Liver (tissue), 9 donors: ENCODE results near the gene PAIP1. TPM values are rescaled to one million over a fixed set of nuclear protein-coding genes. Genes with fewer than 3 reads are reported as not detected.

Experiments
- DNase-seq: peaks from one replicate; pipeline ENCODE4 v3.0.0-alpha.2; 2017; ENCODE audit warnings: low spot score
- H3K27ac ChIP-seq, 2 donors: one replicate each; pipeline ENCODE4 v1.7.0; 2013; ENCODE audit warnings: inconsistent platforms in 2 of 2, low read length in 2 of 2, control low read depth in 1 of 2, low read depth in 1 of 2, mild to moderate bottlenecking in 1 of 2
- H3K27me3 ChIP-seq, 4 donors: one replicate each; pipeline versions ENCODE4 v1.6.1 to v1.7.0; 2013; ENCODE audit warnings: low read length in 3 of 4, inconsistent platforms in 1 of 4, mild to moderate bottlenecking in 1 of 4, moderate library complexity in 1 of 4; ENCODE audit not compliant: control insufficient read depth in 4 of 4, insufficient read depth in 4 of 4
- H3K36me3 ChIP-seq, 4 donors: one replicate each; pipeline versions ENCODE4 v1.6.1 to v1.7.0; 2013; ENCODE audit warnings: low read length in 3 of 4, mild to moderate bottlenecking in 3 of 4, low read depth in 1 of 4, moderate library complexity in 1 of 4; ENCODE audit not compliant: control insufficient read depth in 4 of 4, insufficient read depth in 3 of 4
- H3K4me1 ChIP-seq, 4 donors: one replicate each; pipeline versions ENCODE4 v1.6.1 to v1.7.0; 2013; ENCODE audit warnings: low read length in 3 of 4, mild to moderate bottlenecking in 3 of 4, moderate library complexity in 1 of 4; ENCODE audit not compliant: control insufficient read depth in 4 of 4, insufficient read depth in 4 of 4
- H3K4me3 ChIP-seq, 3 donors: one replicate each; pipeline versions ENCODE4 v1.6.1 to v1.7.0; 2013; ENCODE audit warnings: low read length in 3 of 3, control low read depth in 1 of 3, low read depth in 1 of 3, mild to moderate bottlenecking in 1 of 3
- H3K9ac ChIP-seq, 2 donors: one replicate each; pipeline ENCODE4 v1.7.0; 2013; ENCODE audit warnings: low read length in 2 of 2, mild to moderate bottlenecking in 2 of 2, moderate library complexity in 2 of 2, control low read depth in 1 of 2, low read depth in 1 of 2
- H3K9me3 ChIP-seq, 4 donors: one replicate each; pipeline versions ENCODE4 v1.6.1 to v1.7.0; 2013; ENCODE audit warnings: low read length in 3 of 4; ENCODE audit not compliant: control insufficient read depth in 4 of 4
- ATF3 ChIP-seq: IDR thresholded peaks from 2 replicates; pipeline ENCODE4 v1.6.1; 2016; ENCODE audit warnings: antibody characterized with exemption
- CTCF ChIP-seq: fragments of 150-350 bp; IDR thresholded peaks from 2 replicates; pipeline ENCODE4 v1.5.1; 2017; ENCODE audit warnings: improper control_type of control experiment, low read depth, low read length; ENCODE audit not compliant: missing input control
- EGR1 ChIP-seq, 2 donors: IDR thresholded peaks; 2 replicates each; pipeline ENCODE4 v1.6.1; 2016 to 2018; ENCODE audit warnings: antibody characterized with exemption in 2 of 2, low read depth in 2 of 2
- FOXA1 ChIP-seq: IDR thresholded peaks from 2 replicates; pipeline ENCODE4 v1.6.1; 2016; ENCODE audit warnings: antibody characterized with exemption
- FOXA2 ChIP-seq: IDR thresholded peaks from 2 replicates; pipeline ENCODE4 v1.6.1; 2016; ENCODE audit warnings: antibody characterized with exemption
- GABPA ChIP-seq, 2 donors: IDR thresholded peaks in 1 of 2; conservative IDR thresholded peaks in 1 of 2; 2 replicates each; pipeline ENCODE4 v1.6.1; 2016; ENCODE audit warnings: antibody characterized with exemption in 2 of 2, mild to moderate bottlenecking in 1 of 2, moderate library complexity in 1 of 2
- HNF4A ChIP-seq, 2 donors: conservative IDR thresholded peaks; 2 replicates each; pipeline ENCODE4 v1.6.1; 2016; ENCODE audit warnings: antibody characterized with exemption in 2 of 2, mild to moderate bottlenecking in 2 of 2
- JUND ChIP-seq, 2 donors: IDR thresholded peaks; 2 replicates each; pipeline ENCODE4 v1.6.1; 2016; ENCODE audit warnings: antibody characterized with exemption in 2 of 2
- MAX ChIP-seq: IDR thresholded peaks from 2 replicates; pipeline ENCODE4 v1.6.1; 2016; ENCODE audit warnings: antibody characterized with exemption
- NR2F2 ChIP-seq: IDR thresholded peaks from 2 replicates; pipeline ENCODE4 v1.6.1; 2016; ENCODE audit warnings: antibody characterized with exemption
- RAD21 ChIP-seq, 2 donors: IDR thresholded peaks; 2 replicates each; pipeline ENCODE4 v1.6.1; 2016; ENCODE audit warnings: antibody characterized with exemption in 2 of 2, mild to moderate bottlenecking in 2 of 2
- REST ChIP-seq: IDR thresholded peaks from 2 replicates; pipeline ENCODE4 v1.6.1; 2016; ENCODE audit warnings: antibody characterized with exemption, mild to moderate bottlenecking
- RXRA ChIP-seq, 2 donors: IDR thresholded peaks; 2 replicates each; pipeline ENCODE4 v1.6.1; 2017 to 2018; ENCODE audit warnings: antibody characterized with exemption in 2 of 2, mild to moderate bottlenecking in 1 of 2
- SP1 ChIP-seq: IDR thresholded peaks from 2 replicates; pipeline ENCODE4 v1.6.1; 2018; ENCODE audit warnings: antibody characterized with exemption, mild to moderate bottlenecking
- TAF1 ChIP-seq: conservative IDR thresholded peaks from 2 replicates; pipeline ENCODE4 v1.6.1; 2016; ENCODE audit warnings: antibody characterized with exemption, mild to moderate bottlenecking
- YY1 ChIP-seq: IDR thresholded peaks from 2 replicates; pipeline ENCODE4 v1.6.1; 2016; ENCODE audit warnings: antibody characterized with exemption, mild to moderate bottlenecking
- ZBTB33 ChIP-seq: IDR thresholded peaks from 2 replicates; pipeline ENCODE4 v1.6.1; 2016; ENCODE audit warnings: antibody characterized with exemption
- WGBS: extraction: QIAGEN DNeasy Blood & Tissue Kit; methylation state at CpG from one replicate; pipeline ENCODE4 v1.1.7; 2013; 5-methylcytosine and 5-hydroxymethylcytosine counted together
- polyA plus RNA-seq, 2 donors: library from polyadenylated mRNA; stranded (reverse) in 1 of 2; unstranded in 1 of 2; fragments of 200-250 nt in 1 of 2; fragments of >200 nt in 1 of 2; fragmentation: Nextera tagmentation in 1 of 2; extraction: Ambion mirVana in 1 of 2; gene quantifications; one replicate each; pipeline versions ENCODE4 v1.2.1 to v1.2.3, GENCODE V29; 2013 to 2015
- total RNA-seq, 2 donors: library from RNA; depleted of rRNA; stranded (reverse); fragments of >200 nt; gene quantifications; one replicate each; pipeline ENCODE4 v1.2.3, GENCODE V29; 2014
- donor health status: healthy.
- donor health status: healthy.
- donor health status: healthy.
- donor health status: healthy.
- donor health status: healthy.

Gene PAIP1
- total and polyA plus RNA-seq, 4 donors: 27.0 to 50.8 (median 44.2) TPM

GRCh38 chr5:43604699-43605098 is 47.8 kb upstream of the PAIP1 start:
- 73% methylated on average over 4 of the region's 4 CpGs for whole genome bisulfite sequencing
- H3K9ac ChIP-seq: peak overlapping the region in 1 of 2 donors; percentile 40
- TF ChIP-seq ATF3 (no peak), SP1 (no peak), FOXA1 (no peak), TAF1 (no peak), CTCF (no peak), NR2F2 (no peak), FOXA2 (no peak), ZBTB33 (no peak), HNF4A (conservative IDR thresholded peaks at IDR 0.05) (no peak), EGR1 (IDR thresholded peaks at IDR 0.05; ENCODE audit: low read depth in 2 of 2) (no peak)
- peaks cover 0 to 7% (median 6%) of the 10 kb centered on the region in 4 donors for H3K36me3 ChIP-seq
- H3K27ac ChIP-seq: peak overlapping the region; percentile 88 to 90
- no peak for DNase-seq
- no peaks in the 10 kb centered on the region for H3K9me3 ChIP-seq
- no peaks in the 10 kb centered on the region for H3K27me3 ChIP-seq
- peak overlapping the region in 1 of 3 donors; percentile 81 for H3K4me3 ChIP-seq
- peaks cover 7 to 29% (median 15%) of the 10 kb centered on the region in 4 donors for H3K4me1 ChIP-seq

GRCh38 chr5:43603344-43604217 is 46.7 kb upstream of the PAIP1 start:
- TF ChIP-seq YY1: peak; percentile 53
- no peak for TF ChIP-seq NR2F2
- peak; percentile 60 to 67 for TF ChIP-seq RXRA (IDR thresholded peaks at IDR 0.05)
- TF ChIP-seq RAD21 (IDR thresholded peaks at IDR 0.05): peak; percentile 5 to 53
- peak in 1 of 2 donors; percentile 24 for TF ChIP-seq GABPA (IDR thresholded peaks at IDR 0.05 in 1 of 2, conservative IDR thresholded peaks at IDR 0.05 in 1 of 2)
- TF ChIP-seq SP1: peak; percentile 78
- TF ChIP-seq JUND (IDR thresholded peaks at IDR 0.05): peak; percentile 26 to 56
- peak; percentile 58 for TF ChIP-seq MAX
- no peak for TF ChIP-seq FOXA1
- peak; percentile 94 for TF ChIP-seq REST
- peak; percentile 89 for TF ChIP-seq TAF1
- no peaks in the 10 kb centered on the region for H3K9me3 ChIP-seq
- peak; percentile 59 for DNase-seq
- H3K36me3 ChIP-seq: peaks cover 0 to 3% (median 0%) of the 10 kb centered on the region in 4 donors
- peaks cover 7 to 29% (median 15%) of the 10 kb centered on the region in 4 donors for H3K4me1 ChIP-seq
- H3K4me3 ChIP-seq: peak overlapping the region; percentile 56 to 91 (median 81)
- no peaks in the 10 kb centered on the region for H3K27me3 ChIP-seq
- 2% methylated on average over 49 of the region's 49 CpGs for WGBS
- H3K9ac ChIP-seq: peak overlapping the region; percentile 74 to 87
- peak overlapping the region; percentile 88 to 90 for H3K27ac ChIP-seq
